ENCODE measurements around the gene NNT.
A peak's percentile ranks its signal among the peaks of the same experiment; 100 is the strongest.

The NNT gene

GRCh38 chr5:43606351-43606750 lies 3.4 kb downstream of the NNT start:
- no peak for ATAC-seq
- TF ChIP-seq PATZ1 (CRISPR knock-in tag; IDR thresholded peaks at IDR 0.05; ENCODE audit: borderline replicate concordance) (no peak), GLIS3 (CRISPR knock-in tag; IDR thresholded peaks at IDR 0.05) (no peak), OSR1 (CRISPR knock-in tag; IDR thresholded peaks at IDR 0.05) (no peak), ZNF70 (CRISPR knock-in tag; IDR thresholded peaks at IDR 0.05) (no peak), CSDC2 (CRISPR knock-in tag; IDR thresholded peaks at IDR 0.05) (no peak)

GRCh38 chr5:43608406-43608805 lies 5.4 kb downstream of the NNT start:
- ATAC-seq: no peak
- TF ChIP-seq ARNTL (CRISPR knock-in tag; IDR thresholded peaks at IDR 0.05; ENCODE audit: borderline replicate concordance, low read depth) (no peak), ZNF565 (CRISPR knock-in tag; conservative IDR thresholded peaks at IDR 0.05; ENCODE audit: low read depth) (no peak), BACH2 (CRISPR knock-in tag; IDR thresholded peaks at IDR 0.05; ENCODE audit: borderline replicate concordance) (no peak)

- peak; percentile 37; the same call in 1 of the 3 replicates for ATAC-seq
Measured at GRCh38 chr5:43609752-43610151, 6.8 kb downstream of the NNT start.

GRCh38 chr5:43613370-43613769 lies 10.4 kb downstream of the NNT start:
- TF ChIP-seq CSDC2 (CRISPR knock-in tag; IDR thresholded peaks at IDR 0.05) (no peak), CSRNP3 (CRISPR knock-in tag; IDR thresholded peaks at IDR 0.05) (no peak), RARB (CRISPR knock-in tag; IDR thresholded peaks at IDR 0.05) (no peak), ZNF8 (CRISPR knock-in tag; IDR thresholded peaks at IDR 0.05) (no peak), ZNF565 (CRISPR knock-in tag; conservative IDR thresholded peaks at IDR 0.05; ENCODE audit: low read depth) (no peak), POU6F1 (CRISPR knock-in tag; IDR thresholded peaks at IDR 0.05; ENCODE audit: borderline replicate concordance, low read depth) (no peak), TOX (CRISPR knock-in tag; IDR thresholded peaks at IDR 0.05; ENCODE audit: borderline replicate concordance) (no peak), ZFP3 (CRISPR knock-in tag; IDR thresholded peaks at IDR 0.05) (no peak), ZNF70 (CRISPR knock-in tag; IDR thresholded peaks at IDR 0.05) (no peak), SNAI2 (CRISPR knock-in tag; IDR thresholded peaks at IDR 0.05) (no peak), ZFP30 (CRISPR knock-in tag; IDR thresholded peaks at IDR 0.05) (no peak), ESRRG (CRISPR knock-in tag; IDR thresholded peaks at IDR 0.05) (no peak), ARNTL (CRISPR knock-in tag; IDR thresholded peaks at IDR 0.05; ENCODE audit: borderline replicate concordance, low read depth) (no peak), ZC3H10 (CRISPR knock-in tag; IDR thresholded peaks at IDR 0.05) (no peak)
- ATAC-seq: no peak

More at GRCh38 chr5:43609752-43610151, 6.8 kb downstream of the NNT start:
- TF ChIP-seq ARNTL (CRISPR knock-in tag; IDR thresholded peaks at IDR 0.05; ENCODE audit: borderline replicate concordance, low read depth) (no peak), ZFP30 (CRISPR knock-in tag; IDR thresholded peaks at IDR 0.05) (no peak), ZC3H10 (CRISPR knock-in tag; IDR thresholded peaks at IDR 0.05) (no peak), ZFP3 (CRISPR knock-in tag; IDR thresholded peaks at IDR 0.05) (no peak), ZNF70 (CRISPR knock-in tag; IDR thresholded peaks at IDR 0.05) (no peak), CREB5 (CRISPR knock-in tag; IDR thresholded peaks at IDR 0.05; ENCODE audit: low read depth) (no peak), ESRRG (CRISPR knock-in tag; IDR thresholded peaks at IDR 0.05) (no peak), BACH2 (CRISPR knock-in tag; IDR thresholded peaks at IDR 0.05; ENCODE audit: borderline replicate concordance) (no peak), POU6F1 (CRISPR knock-in tag; IDR thresholded peaks at IDR 0.05; ENCODE audit: borderline replicate concordance, low read depth) (no peak), PATZ1 (CRISPR knock-in tag; IDR thresholded peaks at IDR 0.05; ENCODE audit: borderline replicate concordance) (no peak), PPARA (CRISPR knock-in tag; IDR thresholded peaks at IDR 0.05; ENCODE audit: borderline replicate concordance) (no peak), SNAI2 (CRISPR knock-in tag; IDR thresholded peaks at IDR 0.05) (no peak)
